GM06990 (cell line): ENCODE results near the gene DALRD3.
A peak's percentile ranks its signal among the peaks of the same experiment; 100 is the strongest.

ENCODE experiments used
- DNase-seq: peaks from one replicate; pipeline ENCODE4 v3.0.0-alpha.2; 2011; ENCODE audit not compliant: insufficient read length; ENCODE audit errors: extremely low read depth
- H3K27me3 ChIP-seq: replicated peaks from 2 replicates; pipeline ENCODE4 v1.6.0; 2011; ENCODE audit warnings: low read length; ENCODE audit not compliant: control insufficient read depth, insufficient read depth
- H3K36me3 ChIP-seq: 2 replicates; pipeline ENCODE4 v1.5.1; 2011; ENCODE audit warnings: low read length; ENCODE audit not compliant: control insufficient read depth, insufficient read depth
- H3K4me3 ChIP-seq: replicated peaks from 2 replicates; pipeline ENCODE4 v1.5.1; 2011; ENCODE audit warnings: low read depth, mild to moderate bottlenecking, control low read depth, low read length
- TF ChIP-seq, protein P1 (sequence below): IDR thresholded peaks from 2 replicates; pipeline ENCODE4 v1.5.1; 2011; ENCODE audit warnings: low read length, control low read depth, mild to moderate bottlenecking, inconsistent platforms; ENCODE audit not compliant: insufficient read depth, poor library complexity, severe bottlenecking

Gene DALRD3

DNA sequence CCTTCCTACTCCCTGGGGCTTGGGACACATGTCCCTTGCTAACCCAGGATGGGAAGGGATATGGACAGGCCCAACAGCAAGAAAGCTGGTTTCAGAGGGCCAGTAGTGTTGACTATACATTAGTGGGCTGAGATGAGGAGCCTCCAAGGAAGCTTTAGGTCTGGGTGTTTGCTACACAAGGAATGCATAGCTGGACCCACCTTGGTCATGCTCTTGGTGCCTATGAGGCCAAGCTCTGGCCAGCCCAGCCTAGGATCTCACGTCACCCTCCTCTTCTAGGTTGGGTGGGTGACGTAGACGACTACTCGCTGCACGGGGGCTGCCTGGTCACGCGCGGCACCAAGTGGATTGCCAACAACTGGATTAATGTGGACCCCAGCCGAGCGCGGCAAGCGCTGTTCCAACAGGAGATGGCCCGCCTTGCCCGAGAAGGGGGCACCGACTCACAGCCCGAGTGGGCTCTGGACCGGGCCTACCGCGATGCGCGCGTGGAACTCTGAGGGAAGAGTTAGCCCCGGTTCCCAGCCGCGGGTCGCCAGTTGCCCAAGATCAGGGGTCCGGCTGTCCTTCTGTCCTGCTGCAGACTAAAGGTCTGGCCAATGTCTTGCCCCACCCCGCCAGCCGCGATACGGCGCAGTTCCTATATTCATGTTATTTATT lies 11.8 kb downstream of the DALRD3 start:
- no peak for DNase-seq
- Histone ChIP-seq H3K36me3 (peaks cover 3% of the 10 kb centered on the region), H3K4me3 (peak overlapping the region; percentile 79), H3K27me3 (no peaks in the 10 kb centered on the region)
- TF ChIP-seq, protein P1, sequence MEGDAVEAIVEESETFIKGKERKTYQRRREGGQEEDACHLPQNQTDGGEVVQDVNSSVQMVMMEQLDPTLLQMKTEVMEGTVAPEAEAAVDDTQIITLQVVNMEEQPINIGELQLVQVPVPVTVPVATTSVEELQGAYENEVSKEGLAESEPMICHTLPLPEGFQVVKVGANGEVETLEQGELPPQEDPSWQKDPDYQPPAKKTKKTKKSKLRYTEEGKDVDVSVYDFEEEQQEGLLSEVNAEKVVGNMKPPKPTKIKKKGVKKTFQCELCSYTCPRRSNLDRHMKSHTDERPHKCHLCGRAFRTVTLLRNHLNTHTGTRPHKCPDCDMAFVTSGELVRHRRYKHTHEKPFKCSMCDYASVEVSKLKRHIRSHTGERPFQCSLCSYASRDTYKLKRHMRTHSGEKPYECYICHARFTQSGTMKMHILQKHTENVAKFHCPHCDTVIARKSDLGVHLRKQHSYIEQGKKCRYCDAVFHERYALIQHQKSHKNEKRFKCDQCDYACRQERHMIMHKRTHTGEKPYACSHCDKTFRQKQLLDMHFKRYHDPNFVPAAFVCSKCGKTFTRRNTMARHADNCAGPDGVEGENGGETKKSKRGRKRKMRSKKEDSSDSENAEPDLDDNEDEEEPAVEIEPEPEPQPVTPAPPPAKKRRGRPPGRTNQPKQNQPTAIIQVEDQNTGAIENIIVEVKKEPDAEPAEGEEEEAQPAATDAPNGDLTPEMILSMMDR = no peak

DNA sequence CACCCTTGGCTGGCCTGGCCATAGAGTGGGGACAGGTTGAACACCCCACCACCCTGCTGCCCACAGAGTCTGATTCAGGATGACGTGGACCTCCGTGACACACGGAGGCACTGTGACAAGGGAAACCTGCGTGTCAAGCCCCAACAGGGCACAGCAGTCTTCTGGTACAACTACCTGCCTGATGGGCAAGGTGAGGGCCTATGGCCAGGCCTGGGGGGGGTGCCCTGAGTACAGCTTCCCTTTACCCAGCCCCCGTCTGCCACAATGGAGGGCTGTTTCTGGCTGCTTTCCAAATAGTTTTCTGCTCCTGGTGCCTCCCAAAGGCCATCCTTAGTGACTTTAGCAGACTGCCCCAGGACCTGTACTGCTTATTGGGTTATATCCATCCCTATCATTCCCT lies 12.4 kb downstream of the DALRD3 start:
- Histone ChIP-seq H3K36me3 (peaks cover 3% of the 10 kb centered on the region; the same call in 1 of the 2 replicates), H3K27me3 (no peaks in the 10 kb centered on the region), H3K4me3 (peak overlapping the region; percentile 79)
- no peak for DNase-seq
- TF ChIP-seq, protein P1 = no peak

DNA sequence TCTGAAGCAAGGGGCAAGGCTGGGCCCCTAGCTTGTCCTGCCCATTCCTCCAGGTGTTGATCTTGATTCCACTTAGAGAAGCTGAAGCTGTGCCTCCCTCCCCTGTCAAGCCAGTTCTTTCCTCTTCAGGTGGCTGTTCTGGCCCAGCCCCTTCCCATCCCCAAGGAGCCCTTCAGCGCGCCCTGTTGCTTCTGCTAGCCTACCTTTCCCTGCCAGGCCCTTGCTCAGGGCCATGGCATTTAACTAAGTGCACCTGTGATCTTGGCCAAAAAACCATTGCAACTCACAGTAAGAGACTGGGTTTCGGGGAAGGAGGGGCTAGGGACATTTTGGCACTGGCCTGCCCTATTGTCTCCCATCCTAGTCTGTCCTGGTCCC lies 13.1 kb downstream of the DALRD3 start:
- TF ChIP-seq, protein P1 = no peak
- Histone ChIP-seq H3K4me3 (no peak overlapping the region), H3K27me3 (no peaks in the 10 kb centered on the region), H3K36me3 (peaks cover 3% of the 10 kb centered on the region; the same call in 1 of the 2 replicates)
- DNase-seq = no peak

DNA sequence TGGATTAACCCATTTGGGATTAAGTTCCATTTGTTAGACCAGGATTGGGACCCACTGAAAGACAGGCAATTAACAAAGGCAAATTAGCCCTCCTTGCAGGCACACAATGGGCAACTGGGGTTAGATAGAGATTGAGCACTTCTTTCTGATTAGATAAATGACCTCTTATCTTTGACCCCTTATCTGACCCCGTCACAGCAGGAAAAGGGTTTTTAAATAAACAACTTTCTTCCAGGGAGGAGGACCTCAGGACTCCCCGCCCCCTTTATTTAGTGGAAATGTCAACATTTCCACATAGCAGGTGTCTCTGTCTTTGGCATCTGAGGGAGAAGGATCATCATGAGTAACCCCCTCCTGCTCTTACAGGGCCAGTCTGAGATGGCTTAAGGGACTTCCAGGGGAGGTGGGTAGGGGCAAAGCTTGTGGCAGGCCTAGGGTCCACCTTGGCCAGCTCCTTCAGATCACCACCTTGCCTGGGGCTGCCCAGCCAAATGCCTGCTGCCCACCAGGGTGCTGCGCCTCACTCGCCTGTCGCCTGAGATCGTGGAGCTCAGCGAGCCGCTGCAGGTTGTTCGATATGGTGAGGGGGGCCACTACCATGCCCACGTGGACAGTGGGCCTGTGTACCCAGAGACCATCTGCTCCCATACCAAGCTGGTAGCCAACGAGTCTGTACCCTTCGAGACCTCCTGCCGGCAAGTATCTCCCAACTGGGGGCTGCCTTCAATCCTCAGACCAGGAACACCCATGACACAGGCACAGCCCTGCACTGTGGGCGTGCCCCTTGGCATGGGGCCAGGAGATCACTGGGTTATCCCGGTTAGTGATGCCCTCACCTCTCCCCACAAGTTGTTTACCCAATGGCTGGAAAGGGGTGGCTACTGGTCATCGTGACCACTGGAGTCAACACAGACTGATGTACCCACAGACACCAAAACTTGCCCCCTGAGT lies 13.8 kb downstream of the DALRD3 start:
- no peaks in the 10 kb centered on the region for H3K27me3 ChIP-seq
- TF ChIP-seq, protein P1 = no peak
- peaks cover 3% of the 10 kb centered on the region; the same call in 1 of the 2 replicates for H3K36me3 ChIP-seq
- H3K4me3 ChIP-seq = no peak overlapping the region
- DNase-seq = no peak

DNA sequence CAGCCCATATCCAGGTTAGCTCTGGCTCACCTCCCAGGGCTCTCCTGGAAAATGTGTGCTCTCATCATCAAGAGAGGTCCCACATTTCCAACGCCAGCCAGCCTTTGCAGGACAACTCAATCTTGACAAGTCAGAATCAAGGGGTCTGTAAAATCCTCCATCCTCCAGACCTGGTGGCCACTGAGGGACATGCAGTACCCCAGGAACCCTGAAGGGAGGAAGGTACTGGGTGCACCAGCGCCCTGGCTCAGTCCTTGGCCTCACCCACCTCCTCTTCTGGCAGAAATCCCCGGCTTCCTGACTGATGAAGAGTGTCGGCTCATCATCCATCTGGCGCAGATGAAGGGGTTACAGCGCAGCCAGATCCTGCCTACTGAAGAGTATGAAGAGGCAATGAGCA lies 17.2 kb downstream of the DALRD3 start:
- Histone ChIP-seq H3K4me3 (no peak overlapping the region), H3K36me3 (peaks cover 6% of the 10 kb centered on the region; the same call in 1 of the 2 replicates), H3K27me3 (no peaks in the 10 kb centered on the region)
- TF ChIP-seq, protein P1 = no peak
- DNase-seq = no peak
